ENCODE measurements around the gene RAB11FIP3.
A peak's percentile ranks its signal among the peaks of the same experiment; 100 is the strongest.

DNA sequence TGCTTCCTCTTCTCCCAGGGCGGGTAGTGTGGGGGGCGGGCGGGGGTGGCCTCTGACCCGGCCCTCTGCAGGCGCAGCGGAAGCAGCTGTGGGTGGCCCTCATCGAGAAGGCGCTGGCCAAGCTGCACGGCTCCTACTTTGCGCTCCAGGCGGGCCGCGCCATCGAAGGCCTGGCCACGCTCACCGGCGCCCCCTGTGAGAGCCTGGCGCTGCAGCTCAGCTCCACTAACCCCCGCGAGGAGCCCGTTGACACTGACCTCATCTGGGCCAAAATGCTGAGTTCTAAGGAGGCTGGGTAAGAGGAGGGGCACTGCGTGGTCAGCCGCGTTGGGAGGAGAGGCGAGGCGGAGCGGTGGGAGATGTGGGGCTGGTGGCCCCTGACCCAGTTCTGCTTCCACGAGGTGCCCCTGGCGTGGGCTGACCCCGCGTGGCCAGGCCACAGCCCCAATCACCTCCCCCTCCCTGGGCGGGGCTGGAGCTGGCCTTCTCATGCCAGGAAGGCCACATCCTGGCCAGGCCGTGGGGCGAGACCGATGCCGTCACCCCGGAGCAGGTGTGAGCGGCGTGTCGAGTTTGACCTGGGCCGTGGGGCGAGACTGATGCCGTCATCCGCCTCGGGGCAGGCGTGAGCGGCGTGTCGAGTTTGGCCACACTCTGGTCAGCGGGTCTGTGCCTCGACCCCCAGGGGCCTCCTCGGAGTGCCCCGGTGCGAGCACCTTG lies 124.3 kb downstream of the RAB11FIP3 start:
- TF ChIP-seq, protein P1, sequence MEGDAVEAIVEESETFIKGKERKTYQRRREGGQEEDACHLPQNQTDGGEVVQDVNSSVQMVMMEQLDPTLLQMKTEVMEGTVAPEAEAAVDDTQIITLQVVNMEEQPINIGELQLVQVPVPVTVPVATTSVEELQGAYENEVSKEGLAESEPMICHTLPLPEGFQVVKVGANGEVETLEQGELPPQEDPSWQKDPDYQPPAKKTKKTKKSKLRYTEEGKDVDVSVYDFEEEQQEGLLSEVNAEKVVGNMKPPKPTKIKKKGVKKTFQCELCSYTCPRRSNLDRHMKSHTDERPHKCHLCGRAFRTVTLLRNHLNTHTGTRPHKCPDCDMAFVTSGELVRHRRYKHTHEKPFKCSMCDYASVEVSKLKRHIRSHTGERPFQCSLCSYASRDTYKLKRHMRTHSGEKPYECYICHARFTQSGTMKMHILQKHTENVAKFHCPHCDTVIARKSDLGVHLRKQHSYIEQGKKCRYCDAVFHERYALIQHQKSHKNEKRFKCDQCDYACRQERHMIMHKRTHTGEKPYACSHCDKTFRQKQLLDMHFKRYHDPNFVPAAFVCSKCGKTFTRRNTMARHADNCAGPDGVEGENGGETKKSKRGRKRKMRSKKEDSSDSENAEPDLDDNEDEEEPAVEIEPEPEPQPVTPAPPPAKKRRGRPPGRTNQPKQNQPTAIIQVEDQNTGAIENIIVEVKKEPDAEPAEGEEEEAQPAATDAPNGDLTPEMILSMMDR (IDR thresholded peaks at IDR 0.05 in 2 of 3, conservative IDR thresholded peaks at IDR 0.05 in 1 of 3; ENCODE audit: borderline replicate concordance in 1 of 3, insufficient read depth in 1 of 3, low read depth in 2 of 3, low read length in 2 of 3), result peak in 2 of 3 experiments; percentile 15 to 19; a peak in 1 of 6 replicates
- no peak for TF ChIP-seq POLR2A (IDR thresholded peaks at IDR 0.05; ENCODE audit: borderline replicate concordance, extremely low read depth, insufficient read depth, insufficient read length)
- TF ChIP-seq, protein P2, sequence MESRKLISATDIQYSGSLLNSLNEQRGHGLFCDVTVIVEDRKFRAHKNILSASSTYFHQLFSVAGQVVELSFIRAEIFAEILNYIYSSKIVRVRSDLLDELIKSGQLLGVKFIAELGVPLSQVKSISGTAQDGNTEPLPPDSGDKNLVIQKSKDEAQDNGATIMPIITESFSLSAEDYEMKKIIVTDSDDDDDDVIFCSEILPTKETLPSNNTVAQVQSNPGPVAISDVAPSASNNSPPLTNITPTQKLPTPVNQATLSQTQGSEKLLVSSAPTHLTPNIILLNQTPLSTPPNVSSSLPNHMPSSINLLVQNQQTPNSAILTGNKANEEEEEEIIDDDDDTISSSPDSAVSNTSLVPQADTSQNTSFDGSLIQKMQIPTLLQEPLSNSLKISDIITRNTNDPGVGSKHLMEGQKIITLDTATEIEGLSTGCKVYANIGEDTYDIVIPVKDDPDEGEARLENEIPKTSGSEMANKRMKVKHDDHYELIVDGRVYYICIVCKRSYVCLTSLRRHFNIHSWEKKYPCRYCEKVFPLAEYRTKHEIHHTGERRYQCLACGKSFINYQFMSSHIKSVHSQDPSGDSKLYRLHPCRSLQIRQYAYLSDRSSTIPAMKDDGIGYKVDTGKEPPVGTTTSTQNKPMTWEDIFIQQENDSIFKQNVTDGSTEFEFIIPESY (IDR thresholded peaks at IDR 0.05; ENCODE audit: extremely low read depth, insufficient replicate concordance, low read length), result no peak
- TF ChIP-seq EZH2 (IDR thresholded peaks at IDR 0.05), result no peak
- TF ChIP-seq CEBPB (IDR thresholded peaks at IDR 0.05; ENCODE audit: low read depth), result no peak
- TF ChIP-seq TCF7L2 (IDR thresholded peaks at IDR 0.05; ENCODE audit: borderline replicate concordance, extremely low read depth, insufficient read depth, insufficient read length), result no peak
- no peak for TF ChIP-seq FOSL1 (IDR thresholded peaks at IDR 0.05; ENCODE audit: low read depth)
- TF ChIP-seq RAD21 (IDR thresholded peaks at IDR 0.05; ENCODE audit: low read depth), result no peak
- TF ChIP-seq EZH2phosphoT487 (IDR thresholded peaks at IDR 0.05; ENCODE audit: borderline replicate concordance), result no peak
- no peak for TF ChIP-seq YY1 (IDR thresholded peaks at IDR 0.05; ENCODE audit: extremely low read depth, insufficient replicate concordance, low read depth, low read length)
- no peak for TF ChIP-seq ZFX (IDR thresholded peaks at IDR 0.05)
